Mesothelial cell of epicardium (in vitro differentiated cells): ENCODE results near the gene KLHL3. TPM values are rescaled to one million over a fixed set of nuclear protein-coding genes. Genes with fewer than 3 reads are reported as not detected.
A peak's percentile ranks its signal among the peaks of the same experiment; 100 is the strongest.

Experiments used
- DNase-seq, 2 experiments: peaks; one replicate each; pipeline ENCODE4 v3.0.0; 2021; ENCODE audit warnings: low spot score in 2 of 2; ENCODE audit not compliant: unreplicated experiment in 2 of 2
- H3K27ac Mint-ChIP-seq: 2 replicates; pipeline ENCODE4 v1.8.0; 2021; ENCODE audit warnings: mixed read lengths
- H3K27me3 Mint-ChIP-seq: 2 replicates; pipeline ENCODE4 v1.8.0; 2021; ENCODE audit warnings: low read depth, mixed read lengths
- H3K36me3 Mint-ChIP-seq: 2 replicates; pipeline ENCODE4 v1.8.0; 2021; ENCODE audit warnings: mixed read lengths
- H3K4me1 Mint-ChIP-seq: 2 replicates; pipeline ENCODE4 v1.8.0; 2021; ENCODE audit warnings: mixed read lengths
- H3K4me3 Mint-ChIP-seq: 2 replicates; pipeline ENCODE4 v1.8.0; 2021; ENCODE audit warnings: mild to moderate bottlenecking, moderate library complexity, mixed read lengths
- H3K9me3 Mint-ChIP-seq: 2 replicates; pipeline ENCODE4 v1.8.0; 2021; ENCODE audit warnings: mixed read lengths
- total RNA-seq: library from RNA; stranded (reverse); gene quantifications from 3 replicates; pipeline ENCODE4 v1.2.1, GENCODE V29; 2021
- TF ChIP-seq, protein P1 (sequence below): fragments of 200-600 bp; sonication (generic); IDR thresholded peaks from one replicate; pipeline ENCODE4 v1.5.0; 2021; ENCODE audit warnings: antibody characterized with exemption; ENCODE audit not compliant: unreplicated experiment

The KLHL3 gene
- total RNA-seq, 1 donor from 2014 or later, result 13.1 TPM

DNA sequence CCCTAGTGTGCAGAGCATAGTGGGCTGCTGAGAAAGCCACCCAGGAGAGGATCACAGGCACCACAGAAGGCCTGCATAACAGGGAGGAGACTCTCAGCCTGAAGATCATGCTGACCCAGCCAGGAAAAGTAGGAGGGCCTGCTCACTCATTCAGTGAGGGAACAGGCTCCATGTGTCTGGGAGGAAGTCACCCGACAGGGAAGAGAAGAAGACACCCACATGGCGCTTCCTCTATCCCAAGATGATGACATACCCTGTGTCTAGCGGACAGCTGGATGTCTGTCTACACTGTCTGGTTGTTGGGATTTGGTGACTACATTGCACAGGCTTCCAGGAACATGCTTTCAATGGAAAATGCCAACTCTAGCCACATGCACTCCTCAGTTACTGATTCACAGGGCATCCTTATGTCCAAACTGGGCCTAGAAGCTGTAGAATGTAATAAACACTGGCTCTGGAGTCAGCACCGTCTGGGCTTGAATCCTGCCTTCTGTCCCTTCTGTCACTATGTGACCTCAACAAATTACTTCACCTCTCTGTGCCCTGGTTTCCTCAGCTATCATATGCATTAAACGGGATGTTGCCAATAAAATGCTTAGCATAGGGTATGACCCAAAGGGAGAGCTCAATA is 47.6 kb downstream of the KLHL3 start:
- no peak for DNase-seq
- TF ChIP-seq, protein P1, sequence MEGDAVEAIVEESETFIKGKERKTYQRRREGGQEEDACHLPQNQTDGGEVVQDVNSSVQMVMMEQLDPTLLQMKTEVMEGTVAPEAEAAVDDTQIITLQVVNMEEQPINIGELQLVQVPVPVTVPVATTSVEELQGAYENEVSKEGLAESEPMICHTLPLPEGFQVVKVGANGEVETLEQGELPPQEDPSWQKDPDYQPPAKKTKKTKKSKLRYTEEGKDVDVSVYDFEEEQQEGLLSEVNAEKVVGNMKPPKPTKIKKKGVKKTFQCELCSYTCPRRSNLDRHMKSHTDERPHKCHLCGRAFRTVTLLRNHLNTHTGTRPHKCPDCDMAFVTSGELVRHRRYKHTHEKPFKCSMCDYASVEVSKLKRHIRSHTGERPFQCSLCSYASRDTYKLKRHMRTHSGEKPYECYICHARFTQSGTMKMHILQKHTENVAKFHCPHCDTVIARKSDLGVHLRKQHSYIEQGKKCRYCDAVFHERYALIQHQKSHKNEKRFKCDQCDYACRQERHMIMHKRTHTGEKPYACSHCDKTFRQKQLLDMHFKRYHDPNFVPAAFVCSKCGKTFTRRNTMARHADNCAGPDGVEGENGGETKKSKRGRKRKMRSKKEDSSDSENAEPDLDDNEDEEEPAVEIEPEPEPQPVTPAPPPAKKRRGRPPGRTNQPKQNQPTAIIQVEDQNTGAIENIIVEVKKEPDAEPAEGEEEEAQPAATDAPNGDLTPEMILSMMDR, result no peak
- Mint-ChIP-seq H3K27me3 (no peaks in the 10 kb centered on the region), H3K9me3 (no peaks in the 10 kb centered on the region), H3K36me3 (peaks cover 20% of the 10 kb centered on the region), H3K4me1 (no peaks in the 10 kb centered on the region), H3K27ac (no peak overlapping the region), H3K4me3 (no peak overlapping the region)

DNA sequence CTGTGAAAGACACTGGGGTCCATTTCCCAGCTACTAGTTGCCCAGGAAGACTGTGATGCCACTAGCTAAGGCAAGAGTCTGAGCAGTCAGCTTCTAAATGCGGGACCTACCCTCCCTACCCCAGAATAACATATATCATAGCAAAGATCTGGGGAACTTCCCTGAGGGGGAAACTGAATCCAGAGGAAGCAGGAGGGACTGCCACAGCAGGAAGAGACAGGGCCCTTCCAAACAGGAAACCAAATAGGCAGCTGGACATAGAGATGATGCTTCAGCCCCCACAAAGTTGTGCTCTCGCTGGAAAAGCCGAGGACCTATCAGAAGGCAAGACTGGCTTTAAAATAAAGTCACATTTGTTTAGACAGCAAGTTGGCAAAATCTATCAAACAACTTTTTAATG is 51.1 kb downstream of the KLHL3 start:
- H3K9me3 Mint-ChIP-seq, result no peaks in the 10 kb centered on the region
- H3K4me1 Mint-ChIP-seq, result no peaks in the 10 kb centered on the region
- H3K27me3 Mint-ChIP-seq, result no peaks in the 10 kb centered on the region
- H3K4me3 Mint-ChIP-seq, result no peak overlapping the region
- TF ChIP-seq, protein P1, result no peak
- peaks cover 9% of the 10 kb centered on the region for H3K36me3 Mint-ChIP-seq
- no peak for DNase-seq
- no peak overlapping the region for H3K27ac Mint-ChIP-seq

DNA sequence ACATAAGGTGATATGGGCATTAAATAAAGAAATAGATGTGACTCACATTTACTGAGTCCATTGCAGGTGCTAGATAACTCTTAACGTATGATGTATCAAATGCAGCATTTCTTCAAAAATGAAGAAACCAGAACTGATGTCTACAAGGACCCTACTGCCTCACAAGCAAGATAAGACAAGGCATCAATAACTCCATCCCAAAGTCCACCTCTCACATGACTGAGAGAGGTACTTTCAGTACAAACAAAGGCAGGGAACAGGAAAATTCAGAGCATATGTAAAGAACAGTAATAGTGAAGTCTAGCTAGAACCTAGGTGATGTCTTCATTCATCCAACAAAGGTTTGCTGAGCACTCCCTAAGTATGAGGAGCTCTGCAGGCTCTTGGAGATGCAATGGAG is 54.7 kb downstream of the KLHL3 start:
- TF ChIP-seq, protein P1, result no peak
- no peak for DNase-seq
- H3K27ac Mint-ChIP-seq, result no peak overlapping the region
- H3K27me3 Mint-ChIP-seq, result no peaks in the 10 kb centered on the region
- no peaks in the 10 kb centered on the region for H3K9me3 Mint-ChIP-seq
- H3K4me3 Mint-ChIP-seq, result no peak overlapping the region
- H3K36me3 Mint-ChIP-seq, result peaks cover 5% of the 10 kb centered on the region
- no peaks in the 10 kb centered on the region for H3K4me1 Mint-ChIP-seq

DNA sequence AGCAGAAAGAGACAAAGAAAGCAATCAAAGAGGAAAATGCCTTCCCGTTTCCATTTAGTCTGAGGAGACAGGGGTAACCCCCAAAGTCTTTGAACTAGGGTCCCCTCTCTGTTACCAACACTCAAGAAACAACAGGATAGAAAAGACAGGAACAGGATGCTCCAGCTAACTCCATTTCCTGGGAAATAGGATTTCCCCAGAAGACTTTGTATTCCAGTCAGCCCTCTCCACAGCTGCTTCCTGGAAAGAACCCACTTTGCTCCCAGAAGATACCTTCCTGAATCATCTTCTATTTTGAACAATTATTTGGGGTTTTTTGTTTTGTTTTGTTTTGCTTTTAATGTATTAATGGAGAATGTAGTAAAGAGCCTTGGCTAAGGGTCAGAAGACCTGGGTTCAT is 56.0 kb downstream of the KLHL3 start:
- peaks cover 5% of the 10 kb centered on the region for H3K36me3 Mint-ChIP-seq
- H3K27me3 Mint-ChIP-seq, result no peaks in the 10 kb centered on the region
- H3K9me3 Mint-ChIP-seq, result no peaks in the 10 kb centered on the region
- TF ChIP-seq, protein P1, result no peak
- no peak overlapping the region for H3K4me3 Mint-ChIP-seq
- H3K4me1 Mint-ChIP-seq, result peaks cover under 1% of the 10 kb centered on the region
- DNase-seq, result no peak
- H3K27ac Mint-ChIP-seq, result no peak overlapping the region

DNA sequence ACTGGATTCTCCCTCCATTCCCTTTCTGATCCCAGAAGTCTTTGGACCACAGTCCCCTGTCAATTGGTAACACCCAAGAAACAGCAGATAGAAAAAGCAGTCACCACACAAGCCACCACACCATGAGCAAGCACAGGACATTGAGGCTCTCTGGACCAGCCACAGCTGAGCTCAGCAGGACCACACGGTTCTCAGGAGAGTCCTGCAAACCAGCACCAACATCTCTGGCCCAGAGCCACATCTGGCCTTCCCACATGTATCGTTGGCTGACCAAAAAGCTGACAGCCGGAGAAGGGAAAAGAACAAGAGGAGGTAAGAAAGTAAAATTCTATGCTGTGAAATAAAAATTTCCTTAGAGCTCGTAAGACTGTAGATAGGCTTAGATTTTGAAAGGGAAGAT is 56.7 kb downstream of the KLHL3 start:
- Mint-ChIP-seq H3K4me1 (peaks cover 8% of the 10 kb centered on the region), H3K36me3 (peaks cover 5% of the 10 kb centered on the region), H3K4me3 (no peak overlapping the region), H3K27ac (no peak overlapping the region), H3K27me3 (no peaks in the 10 kb centered on the region), H3K9me3 (no peaks in the 10 kb centered on the region)
- TF ChIP-seq, protein P1, result no peak
- no peak for DNase-seq

DNA sequence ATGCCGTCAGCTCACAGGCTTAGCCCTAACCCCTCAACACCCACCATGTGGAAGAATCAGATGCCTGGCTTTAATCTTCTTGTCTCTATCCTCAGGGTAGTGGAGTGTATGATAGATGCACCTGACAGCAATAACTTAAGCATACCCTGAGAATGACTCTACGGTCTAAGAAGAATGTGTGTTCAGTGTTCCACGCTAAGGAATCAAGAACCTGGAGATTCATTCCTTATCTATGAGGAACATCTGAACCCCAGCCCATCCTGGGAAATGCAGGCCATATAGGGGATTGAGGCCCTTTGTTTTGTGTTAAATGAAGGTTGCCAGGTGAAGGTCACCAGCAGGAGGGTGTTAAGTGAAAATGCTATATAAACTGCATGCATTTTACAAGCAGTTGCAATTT is 63.0 kb downstream of the KLHL3 start:
- H3K36me3 Mint-ChIP-seq, result peaks cover 15% of the 10 kb centered on the region
- TF ChIP-seq, protein P1, result no peak
- no peaks in the 10 kb centered on the region for H3K27me3 Mint-ChIP-seq
- H3K4me1 Mint-ChIP-seq, result peaks cover 23% of the 10 kb centered on the region
- peak overlapping the region; percentile 33 for H3K27ac Mint-ChIP-seq
- no peak overlapping the region for H3K4me3 Mint-ChIP-seq
- DNase-seq, result no peak
- peaks cover 4% of the 10 kb centered on the region for H3K9me3 Mint-ChIP-seq
